GM21529 (cell line): ENCODE measurements around the gene MAPRE3.

Experiments used
- ATAC-seq: cut with Tn5 transposase; IDR thresholded peaks from one replicate; pipeline ENCODE4 v1.9.1; 2021; ENCODE audit not compliant: unreplicated experiment

MAPRE3 gene

GRCh38 chr2:27010139-27010538, 39.7 kb downstream of the MAPRE3 start:
- no peak for ATAC-seq

- ATAC-seq = no peak
Measured at GRCh38 chr2:27013738-27014137, 43.3 kb downstream of the MAPRE3 start.

GRCh38 chr2:27014771-27015433, 44.5 kb downstream of the MAPRE3 start:
- ATAC-seq = no peak

- ATAC-seq = no peak
Measured at GRCh38 chr2:27016801-27017325, 46.4 kb downstream of the MAPRE3 start.

GRCh38 chr2:27018142-27018541, 47.7 kb downstream of the MAPRE3 start:
- ATAC-seq = no peak

GRCh38 chr2:27019459-27019858, 49.0 kb downstream of the MAPRE3 start:
- ATAC-seq = no peak

GRCh38 chr2:27019931-27020855, 49.8 kb downstream of the MAPRE3 start:
- ATAC-seq = no peak

- ATAC-seq = no peak
Measured at GRCh38 chr2:27021253-27022049, 51.0 kb downstream of the MAPRE3 start.

GRCh38 chr2:27023740-27024139, 53.3 kb downstream of the MAPRE3 start:
- no peak for ATAC-seq

- ATAC-seq = no peak
Measured at GRCh38 chr2:27024188-27024587, 53.8 kb downstream of the MAPRE3 start.

GRCh38 chr2:27024812-27025211, 54.4 kb downstream of the MAPRE3 start:
- no peak for ATAC-seq

- no peak for ATAC-seq
Measured at GRCh38 chr2:27025281-27025800, 54.9 kb downstream of the MAPRE3 start.

- ATAC-seq = no peak
Measured at GRCh38 chr2:27025861-27026851, 55.7 kb downstream of the MAPRE3 start.

- no peak for ATAC-seq
Measured at GRCh38 chr2:27027211-27027651, 56.8 kb downstream of the MAPRE3 start.

GRCh38 chr2:27029051-27029450, 58.6 kb downstream of the MAPRE3 start:
- ATAC-seq = no peak

- ATAC-seq = peak; percentile 95
Measured at GRCh38 chr2:27032495-27033252, 62.2 kb downstream of the MAPRE3 start, which contains the start of gene TMEM214. Gene TMEM214 (plus strand): TSS chr2:27032965. CDS start chr2:27033016, 51 bp downstream.

GRCh38 chr2:27033253-27033852, 62.9 kb downstream of the MAPRE3 start:
- peak; percentile 3 for ATAC-seq

- no peak for ATAC-seq
Measured at GRCh38 chr2:27038012-27038411, 67.6 kb downstream of the MAPRE3 start.
